Measurements from ENCODE around the gene FMO5. TPM values are rescaled to one million over a fixed set of nuclear protein-coding genes. Genes with fewer than 3 reads are reported as not detected.

FMO5 gene
- total and polyA plus RNA-seq, 2 of the 13 experiments (the other 11 are each of a cell fraction or from before 2014, with no cell fraction given), result 48.2 to 149 TPM

DNA sequence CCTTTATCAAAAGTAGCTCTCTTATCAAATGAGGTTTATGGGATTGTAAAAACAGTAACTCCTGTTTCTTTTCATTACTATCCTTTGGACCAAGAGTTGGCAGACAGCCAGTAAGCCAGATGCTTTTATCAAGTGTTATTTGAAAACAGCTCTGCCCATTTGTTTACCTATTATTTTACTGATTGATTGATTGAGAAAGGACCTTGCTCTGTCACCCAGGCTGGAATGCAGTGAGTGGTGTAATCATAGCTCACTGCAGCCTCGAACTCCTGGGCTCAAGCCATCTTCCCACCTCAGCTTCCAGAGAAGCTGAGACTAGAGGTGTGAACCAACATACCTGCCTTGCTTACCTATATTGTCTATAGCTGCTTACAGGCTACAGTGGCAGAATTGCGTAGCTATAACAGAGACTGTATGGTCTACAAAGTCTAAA, 56.5 kb downstream of the FMO5 start (continued):
- TF ChIP-seq RCOR2 (CRISPR knock-in tag; IDR thresholded peaks at IDR 0.05) (peak; percentile 37), ZNF549 (CRISPR knock-in tag; IDR thresholded peaks at IDR 0.05) (no peak), NFYC (CRISPR knock-in tag; IDR thresholded peaks at IDR 0.05) (no peak), KIAA2018 (CRISPR knock-in tag; IDR thresholded peaks at IDR 0.05; ENCODE audit: borderline replicate concordance) (no peak), HNRNPH1 (optimal IDR thresholded peaks at IDR 0.05; ENCODE audit: low read depth, low read length) (no peak), RORA (CRISPR knock-in tag; IDR thresholded peaks at IDR 0.05) (no peak), HOMEZ (CRISPR knock-in tag; IDR thresholded peaks at IDR 0.05; ENCODE audit: low read depth) (0 out of 2 replicates have a peak, but pooled peaks have one; percentile 20), BCL3 (CRISPR knock-in tag; IDR thresholded peaks at IDR 0.05) (no peak), ZNF572 (CRISPR knock-in tag; IDR thresholded peaks at IDR 0.05) (no peak), ADNP (CRISPR knock-in tag; IDR thresholded peaks at IDR 0.05) (no peak), FOXK2 (IDR thresholded peaks at IDR 0.05) (peak; percentile 26; the same call in 1 of the 2 replicates), NFKB2 (CRISPR knock-in tag; IDR thresholded peaks at IDR 0.05; ENCODE audit: borderline replicate concordance) (no peak), SRSF4 (IDR thresholded peaks at IDR 0.05; ENCODE audit: low read depth, low read length, poor library complexity, severe bottlenecking) (no peak), MTA1 (CRISPR knock-in tag; IDR thresholded peaks at IDR 0.05; ENCODE audit: borderline replicate concordance) (no peak), ZNF713 (CRISPR knock-in tag; IDR thresholded peaks at IDR 0.05) (no peak), FLYWCH1 (CRISPR knock-in tag; IDR thresholded peaks at IDR 0.05) (no peak), ZNF629 (CRISPR knock-in tag; conservative IDR thresholded peaks at IDR 0.05) (no peak; the same call in 1 of the 2 replicates)
- TF ChIP-seq, protein P1, sequence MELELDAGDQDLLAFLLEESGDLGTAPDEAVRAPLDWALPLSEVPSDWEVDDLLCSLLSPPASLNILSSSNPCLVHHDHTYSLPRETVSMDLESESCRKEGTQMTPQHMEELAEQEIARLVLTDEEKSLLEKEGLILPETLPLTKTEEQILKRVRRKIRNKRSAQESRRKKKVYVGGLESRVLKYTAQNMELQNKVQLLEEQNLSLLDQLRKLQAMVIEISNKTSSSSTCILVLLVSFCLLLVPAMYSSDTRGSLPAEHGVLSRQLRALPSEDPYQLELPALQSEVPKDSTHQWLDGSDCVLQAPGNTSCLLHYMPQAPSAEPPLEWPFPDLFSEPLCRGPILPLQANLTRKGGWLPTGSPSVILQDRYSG (CRISPR knock-in tag; IDR thresholded peaks at IDR 0.05), result no peak
- TF ChIP-seq, protein P2, sequence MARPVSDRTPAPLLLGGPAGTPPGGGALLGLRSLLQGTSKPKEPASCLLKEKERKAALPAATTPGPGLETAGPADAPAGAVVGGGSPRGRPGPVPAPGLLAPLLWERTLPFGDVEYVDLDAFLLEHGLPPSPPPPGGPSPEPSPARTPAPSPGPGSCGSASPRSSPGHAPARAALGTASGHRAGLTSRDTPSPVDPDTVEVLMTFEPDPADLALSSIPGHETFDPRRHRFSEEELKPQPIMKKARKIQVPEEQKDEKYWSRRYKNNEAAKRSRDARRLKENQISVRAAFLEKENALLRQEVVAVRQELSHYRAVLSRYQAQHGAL (CRISPR knock-in tag; IDR thresholded peaks at IDR 0.05; ENCODE audit: not compliant biosample characterization), result no peak

Data from HepG2 (cell line).